GM06990 (cell line): ENCODE results near the gene TPSB2.

ENCODE experiments used
- DNase-seq: peaks from one replicate; pipeline ENCODE4 v3.0.0-alpha.2; 2011; ENCODE audit not compliant: insufficient read length; ENCODE audit errors: extremely low read depth
- H3K27me3 ChIP-seq: replicated peaks from 2 replicates; pipeline ENCODE4 v1.6.0; 2011; ENCODE audit warnings: low read length; ENCODE audit not compliant: control insufficient read depth, insufficient read depth
- H3K36me3 ChIP-seq: 2 replicates; pipeline ENCODE4 v1.5.1; 2011; ENCODE audit warnings: low read length; ENCODE audit not compliant: control insufficient read depth, insufficient read depth
- H3K4me3 ChIP-seq: replicated peaks from 2 replicates; pipeline ENCODE4 v1.5.1; 2011; ENCODE audit warnings: low read depth, mild to moderate bottlenecking, control low read depth, low read length
- CTCF ChIP-seq: IDR thresholded peaks from 2 replicates; pipeline ENCODE4 v1.5.1; 2011; ENCODE audit warnings: low read length, control low read depth, mild to moderate bottlenecking, inconsistent platforms; ENCODE audit not compliant: insufficient read depth, poor library complexity, severe bottlenecking

Gene TPSB2

GRCh38 chr16:1208239-1208830 is 21.6 kb downstream of the TPSB2 start:
- no peak for TF ChIP-seq CTCF
- Histone ChIP-seq H3K4me3 (no peak overlapping the region), H3K36me3 (no peaks in the 10 kb centered on the region), H3K27me3 (no peaks in the 10 kb centered on the region)
- no peak for DNase-seq

GRCh38 chr16:1206786-1207185 is 23.2 kb downstream of the TPSB2 start:
- no peak for DNase-seq
- H3K36me3 ChIP-seq: no peaks in the 10 kb centered on the region
- H3K4me3 ChIP-seq: no peak overlapping the region
- H3K27me3 ChIP-seq: no peaks in the 10 kb centered on the region
- TF ChIP-seq CTCF: no peak

- no peaks in the 10 kb centered on the region for H3K27me3 ChIP-seq
- DNase-seq: no peak
- TF ChIP-seq CTCF: no peak
- H3K4me3 ChIP-seq: no peak overlapping the region
- no peaks in the 10 kb centered on the region for H3K36me3 ChIP-seq
Observed at GRCh38 chr16:1206326-1206725, 23.7 kb downstream of the TPSB2 start.

- Histone ChIP-seq H3K36me3 (no peaks in the 10 kb centered on the region), H3K4me3 (no peak overlapping the region), H3K27me3 (no peaks in the 10 kb centered on the region)
- TF ChIP-seq CTCF: no peak
- DNase-seq: no peak
Observed at GRCh38 chr16:1204933-1205332, 25.1 kb downstream of the TPSB2 start.

GRCh38 chr16:1202274-1202673 is 27.7 kb downstream of the TPSB2 start:
- no peak for TF ChIP-seq CTCF
- H3K4me3 ChIP-seq: no peak overlapping the region
- H3K36me3 ChIP-seq: no peaks in the 10 kb centered on the region
- DNase-seq: no peak
- H3K27me3 ChIP-seq: no peaks in the 10 kb centered on the region

GRCh38 chr16:1201444-1201843 is 28.5 kb downstream of the TPSB2 start:
- Histone ChIP-seq H3K27me3 (no peaks in the 10 kb centered on the region), H3K4me3 (no peak overlapping the region), H3K36me3 (no peaks in the 10 kb centered on the region)
- TF ChIP-seq CTCF: no peak
- DNase-seq: no peak
